GM23248 (cell line): ENCODE data around the gene PTPN7. TPM values are rescaled to one million over a fixed set of nuclear protein-coding genes. Genes with fewer than 3 reads are reported as not detected.

Experiments used
- DNase-seq: peaks from one replicate; pipeline ENCODE4 v3.0.0-alpha.2; 2015
- H2AFZ ChIP-seq: fragments of 200-600 bp; sonication (generic); 2 replicates; pipeline ENCODE4 v1.6.1; 2016; ENCODE audit warnings: antibody characterized with exemption
- H3F3A ChIP-seq: fragments of 200-600 bp; sonication (generic); 2 replicates; pipeline ENCODE4 v1.6.1; 2016; ENCODE audit warnings: mild to moderate bottlenecking, antibody characterized with exemption, mixed run types; ENCODE audit not compliant: insufficient read depth
- H3K27ac ChIP-seq: fragments of 200-600 bp; sonication (generic); 2 replicates; pipeline ENCODE4 v1.5.1; 2016; ENCODE audit warnings: mild to moderate bottlenecking
- H3K27me3 ChIP-seq: fragments of 200-600 bp; sonication (generic); replicated peaks from 2 replicates; pipeline ENCODE4 v1.6.1; 2016; ENCODE audit warnings: mild to moderate bottlenecking; ENCODE audit not compliant: insufficient read depth
- H3K36me3 ChIP-seq: fragments of 200-600 bp; sonication (generic); 2 replicates; pipeline ENCODE4 v1.6.1; 2016; ENCODE audit warnings: low read depth, mild to moderate bottlenecking
- H3K4me1 ChIP-seq: fragments of 200-600 bp; sonication (generic); 2 replicates; pipeline ENCODE4 v1.6.1; 2016; ENCODE audit warnings: mild to moderate bottlenecking; ENCODE audit not compliant: insufficient read depth
- H3K4me2 ChIP-seq: fragments of 200-600 bp; sonication (generic); one replicate; pipeline ENCODE4 v1.6.1; 2016; ENCODE audit warnings: mild to moderate bottlenecking; ENCODE audit not compliant: unreplicated experiment
- H3K4me3 ChIP-seq: fragments of 200-600 bp; sonication (generic); 2 replicates; pipeline ENCODE4 v1.5.1; 2016; ENCODE audit warnings: mild to moderate bottlenecking
- H3K79me2 ChIP-seq: fragments of 200-600 bp; sonication (generic); 2 replicates; pipeline ENCODE4 v1.6.1; 2016; ENCODE audit warnings: mild to moderate bottlenecking; ENCODE audit not compliant: insufficient read depth
- H3K9ac ChIP-seq: fragments of 200-600 bp; sonication (generic); 2 replicates; pipeline ENCODE4 v1.6.1; 2016; ENCODE audit warnings: mild to moderate bottlenecking
- H3K9me2 ChIP-seq: fragments of 200-600 bp; sonication (generic); 2 replicates; pipeline ENCODE4 v1.6.1; 2016; ENCODE audit warnings: mixed run types, mild to moderate bottlenecking, moderate library complexity; ENCODE audit not compliant: insufficient read depth
- H3K9me3 ChIP-seq: fragments of 200-600 bp; sonication (generic); one replicate; pipeline ENCODE4 v1.6.1; 2017; ENCODE audit warnings: low read depth
- H4K20me1 ChIP-seq: fragments of 200-600 bp; sonication (generic); 2 replicates; pipeline ENCODE4 v1.6.0; 2016; ENCODE audit not compliant: insufficient read depth
- EZH2 ChIP-seq: fragments of 200-600 bp; sonication (generic); IDR thresholded peaks from 2 replicates; pipeline ENCODE4 v1.6.1; 2018; ENCODE audit warnings: antibody characterized with exemption, mild to moderate bottlenecking; ENCODE audit not compliant: insufficient read depth, poor library complexity, severe bottlenecking
- EZH2phosphoT487 ChIP-seq: fragments of 200-600 bp; sonication (generic); IDR thresholded peaks from 2 replicates; pipeline ENCODE4 v1.6.1; 2018; ENCODE audit warnings: antibody characterized with exemption, moderate library complexity, mild to moderate bottlenecking, low read depth; ENCODE audit not compliant: insufficient read depth
- WGBS, 2 experiments: methylation state at CpG; one replicate each; pipeline ENCODE4 v1.1.6; 2015 to 2017; ENCODE audit warnings: low lambda C conversion rate in 2 of 2, low coverage in 1 of 2; ENCODE audit errors: missing lambda C conversion rate in 2 of 2; 5-methylcytosine and 5-hydroxymethylcytosine counted together
- in situ Hi-C: fragments of 300-500 bp; cut with MboI; formaldehyde crosslinking; loops from 2 replicates; pipeline ENCODE4 v1.15.0; 2020
- polyA plus RNA-seq: library from polyadenylated mRNA; unstranded; fragments of >200 nt; fragmentation: Nextera tagmentation; extraction: Ambion mirVana; gene quantifications from 2 replicates; pipeline ENCODE4 v1.2.1, GENCODE V29; 2016
- total RNA-seq: library from RNA; depleted of rRNA; stranded (reverse); fragments of >200 nt; shearing (Covaris generic); gene quantifications from 2 replicates; pipeline ENCODE4 v1.2.3, GENCODE V29; 2014; rRNA removed

The PTPN7 gene
- total and polyA plus RNA-seq, 2 experiments from 2014 or later = not detected

- no peaks in the 10 kb centered on the region for H3K79me2 ChIP-seq
- H3K27me3 ChIP-seq = no peaks in the 10 kb centered on the region
- no peaks in the 10 kb centered on the region for H3K9me2 ChIP-seq
- H2AFZ ChIP-seq = no peak overlapping the region
- H3K9ac ChIP-seq = no peak overlapping the region
- no peaks in the 10 kb centered on the region for H3K36me3 ChIP-seq
- H4K20me1 ChIP-seq = no peaks in the 10 kb centered on the region
- 80 to 86% methylated on average over 3 to 10 of the region's 10 CpGs for WGBS, 2 experiments
- H3K4me2 ChIP-seq = no peak overlapping the region
- peaks cover 13% of the 10 kb centered on the region for H3K4me1 ChIP-seq
- no peak overlapping the region for H3K4me3 ChIP-seq
- TF ChIP-seq EZH2phosphoT487 = no peak
- no peak for TF ChIP-seq EZH2
- DNase-seq = no peak
- H3K9me3 ChIP-seq = no peaks in the 10 kb centered on the region
- no peaks in the 10 kb centered on the region for H3F3A ChIP-seq
- H3K27ac ChIP-seq = no peak overlapping the region
- in situ Hi-C loops = loop anchor here (25.0 kb wide), 1 partner anchor 217 kb away; the partner anchor contains the start of gene SHISA4
Observed at GRCh38 chr1:202104073-202104472, 56.3 kb downstream of the PTPN7 start.

GRCh38 chr1:202101184-202101583, 59.2 kb downstream of the PTPN7 start:
- no peak overlapping the region for H3K4me3 ChIP-seq
- in situ Hi-C loops = loop anchor here (25.0 kb wide), 1 partner anchor 214 kb away; the partner anchor contains the start of gene SHISA4
- H3K9me2 ChIP-seq = no peaks in the 10 kb centered on the region
- WGBS, 2 experiments = 42 to 50% methylated on average over 4 of the region's 4 CpGs
- no peaks in the 10 kb centered on the region for H3F3A ChIP-seq
- no peaks in the 10 kb centered on the region for H3K79me2 ChIP-seq
- no peaks in the 10 kb centered on the region for H4K20me1 ChIP-seq
- H3K27me3 ChIP-seq = no peaks in the 10 kb centered on the region
- no peak overlapping the region for H2AFZ ChIP-seq
- H3K4me2 ChIP-seq = no peak overlapping the region
- DNase-seq = no peak
- TF ChIP-seq EZH2 = no peak
- no peak for TF ChIP-seq EZH2phosphoT487
- no peaks in the 10 kb centered on the region for H3K36me3 ChIP-seq
- H3K9ac ChIP-seq = no peak overlapping the region
- no peak overlapping the region for H3K27ac ChIP-seq
- H3K9me3 ChIP-seq = no peaks in the 10 kb centered on the region
- H3K4me1 ChIP-seq = peaks cover 13% of the 10 kb centered on the region

Other genes with a start within 250 kb of the PTPN7 start
- gene LMOD1, start 214.1 kb downstream of the PTPN7 start, total RNA-seq = 7.8 and 8.9 TPM in 2 replicates
- 6.1 and 6.3 TPM in 2 replicates for gene LMOD1, start 214.1 kb downstream of the PTPN7 start, polyA plus RNA-seq
- gene TIMM17A, start 205.1 kb downstream of the PTPN7 start, total RNA-seq = 56.4 and 68.8 TPM in 2 replicates
- gene TIMM17A, start 205.1 kb downstream of the PTPN7 start, polyA plus RNA-seq = 116 and 123 TPM in 2 replicates
- 80.5 and 83.6 TPM in 2 replicates for gene RNPEP, start 178.0 kb downstream of the PTPN7 start, total RNA-seq
- gene RNPEP, start 178.0 kb downstream of the PTPN7 start, polyA plus RNA-seq = 68.6 and 70.7 TPM in 2 replicates
- gene ELF3, start 150.0 kb downstream of the PTPN7 start, total RNA-seq = under 0.01 TPM in 1 of 2 replicates, not detected in the other
- not detected in 2 replicates for gene ELF3, start 150.0 kb downstream of the PTPN7 start, polyA plus RNA-seq
- gene GPR37L1, start 37.7 kb downstream of the PTPN7 start, total RNA-seq = not detected in 2 replicates
- gene GPR37L1, start 37.7 kb downstream of the PTPN7 start, polyA plus RNA-seq = 0.03 TPM in 1 of 2 replicates, not detected in the other
- 25.0 and 32.5 TPM in 2 replicates for gene ARL8A, start 15.9 kb downstream of the PTPN7 start, total RNA-seq
- 33.5 and 33.9 TPM in 2 replicates for gene ARL8A, start 15.9 kb downstream of the PTPN7 start, polyA plus RNA-seq
- gene LGR6, start 33.2 kb upstream of the PTPN7 start, total RNA-seq = not detected in 2 replicates
- gene LGR6, start 33.2 kb upstream of the PTPN7 start, polyA plus RNA-seq = not detected in 2 replicates
- gene UBE2T, start 181.3 kb upstream of the PTPN7 start, total RNA-seq = 12.5 and 18.9 TPM in 2 replicates
- 39.6 and 41.1 TPM in 2 replicates for gene UBE2T, start 181.3 kb upstream of the PTPN7 start, polyA plus RNA-seq
- 2.3 and 14.6 TPM in 2 replicates for gene PPP1R12B, start 188.1 kb upstream of the PTPN7 start, total RNA-seq
- 2.5 and 3.6 TPM in 2 replicates for gene PPP1R12B, start 188.1 kb upstream of the PTPN7 start, polyA plus RNA-seq